Stimulated activated CD4-positive, alpha-beta T cell treated with anti-CD3 and anti-CD28 coated beads, Interleukin-4, amount 100 ng/mL, for 1 hour (primary cell): Measurements from ENCODE around the gene HNRNPH3.

ENCODE experiments used
- DNase-seq: peaks from one replicate; pipeline ENCODE4 v3.0.0-alpha.2; 2020

The HNRNPH3 gene

DNA sequence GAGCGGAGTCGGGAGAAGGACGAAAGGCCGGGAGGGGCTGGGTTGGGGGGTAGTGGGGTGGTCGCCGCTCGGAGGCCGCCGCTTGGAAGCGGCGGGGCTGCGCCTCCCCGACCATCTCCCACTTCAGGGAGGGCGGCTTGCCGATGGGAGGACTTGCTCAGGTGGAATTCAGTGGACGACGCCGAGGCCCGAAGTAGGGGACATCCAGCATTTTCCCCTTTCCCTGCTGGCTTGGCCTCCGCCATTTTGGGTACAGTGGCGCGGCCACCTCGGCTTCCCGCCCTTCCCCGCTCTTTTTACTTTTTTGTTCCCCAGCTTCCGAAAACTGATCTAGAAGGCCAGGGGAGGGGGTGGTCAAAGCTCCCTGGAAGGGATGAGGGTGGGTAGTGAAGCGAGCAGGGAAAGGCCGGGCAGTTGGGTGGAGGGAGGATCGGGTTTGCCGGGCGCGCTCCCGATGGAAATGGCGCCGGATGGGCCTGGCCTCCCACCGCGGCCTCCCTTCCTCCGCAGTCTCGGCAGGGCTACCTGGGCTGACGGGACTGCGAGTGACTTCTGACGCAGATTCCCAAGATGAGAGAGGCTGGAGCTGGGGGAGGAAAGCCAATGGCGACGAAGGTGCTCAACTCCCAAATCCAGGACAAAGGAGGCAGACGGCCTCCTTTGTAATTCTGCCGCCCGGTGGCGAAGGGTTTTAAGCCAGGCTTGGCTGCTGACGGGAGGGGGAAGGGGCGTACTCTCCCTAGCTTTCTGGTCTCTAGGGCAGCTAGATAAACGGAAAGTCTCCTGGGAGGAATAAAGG lies 594 bp downstream of the HNRNPH3 start, which contains the start of gene PBLD:
PBLD (minus strand) TSS at position 670 of the 799 bp plus-strand sequence. CDS start 26,084 bp downstream, outside the sequence.
- DNase-seq: peak; percentile 61

DNA sequence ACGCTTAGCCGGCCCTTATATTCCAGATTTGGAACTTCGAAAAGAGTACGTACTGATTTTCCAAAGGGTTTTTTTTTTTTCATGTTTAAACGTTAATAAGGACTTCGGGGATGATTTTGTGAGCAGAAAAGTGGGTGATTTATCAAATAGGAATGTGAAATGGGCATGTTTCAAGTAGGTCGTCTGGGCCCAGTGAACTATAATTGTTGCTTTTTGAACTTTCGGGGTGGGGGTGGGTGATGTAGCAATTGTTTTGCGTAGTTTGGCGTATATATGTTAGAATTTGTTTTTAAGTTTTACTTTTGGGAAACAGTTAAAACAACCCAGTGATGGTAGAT lies 1.2 kb downstream of the HNRNPH3 start:
- no peak for DNase-seq

GRCh38 chr10:68333440-68334431 lies 1.9 kb downstream of the HNRNPH3 start:
- no peak for DNase-seq

GRCh38 chr10:68334672-68335467 lies 3.0 kb downstream of the HNRNPH3 start:
- DNase-seq: no peak

DNA sequence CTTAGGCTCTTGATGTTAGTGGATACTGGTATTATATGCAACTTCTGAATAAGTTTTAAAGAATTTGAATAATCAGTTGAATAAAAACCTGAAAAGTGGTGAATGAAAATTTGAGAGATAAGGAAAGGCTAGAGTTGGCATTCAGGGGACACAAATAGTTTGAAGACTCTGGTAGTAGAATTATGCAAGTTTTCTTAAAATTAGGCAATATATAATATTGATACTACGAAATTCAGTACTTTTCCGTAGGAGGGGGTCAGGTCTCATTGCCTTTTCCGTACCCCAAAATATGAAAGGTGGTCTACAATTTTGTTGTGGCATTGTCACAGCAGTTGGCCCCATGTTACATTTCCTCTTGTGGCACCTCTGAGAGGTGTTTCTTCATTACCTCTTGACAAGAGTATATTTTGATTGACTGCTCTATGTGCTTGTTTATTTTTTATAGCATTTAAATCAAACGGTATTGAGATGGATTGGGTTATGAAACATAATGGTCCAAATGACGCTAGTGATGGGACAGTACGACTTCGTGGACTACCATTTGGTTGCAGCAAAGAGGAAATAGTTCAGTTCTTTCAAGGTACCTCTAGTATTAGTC lies 5.0 kb downstream of the HNRNPH3 start:
- no peak for DNase-seq

GRCh38 chr10:68340358-68341080 lies 8.7 kb downstream of the HNRNPH3 start:
- no peak for DNase-seq

DNA sequence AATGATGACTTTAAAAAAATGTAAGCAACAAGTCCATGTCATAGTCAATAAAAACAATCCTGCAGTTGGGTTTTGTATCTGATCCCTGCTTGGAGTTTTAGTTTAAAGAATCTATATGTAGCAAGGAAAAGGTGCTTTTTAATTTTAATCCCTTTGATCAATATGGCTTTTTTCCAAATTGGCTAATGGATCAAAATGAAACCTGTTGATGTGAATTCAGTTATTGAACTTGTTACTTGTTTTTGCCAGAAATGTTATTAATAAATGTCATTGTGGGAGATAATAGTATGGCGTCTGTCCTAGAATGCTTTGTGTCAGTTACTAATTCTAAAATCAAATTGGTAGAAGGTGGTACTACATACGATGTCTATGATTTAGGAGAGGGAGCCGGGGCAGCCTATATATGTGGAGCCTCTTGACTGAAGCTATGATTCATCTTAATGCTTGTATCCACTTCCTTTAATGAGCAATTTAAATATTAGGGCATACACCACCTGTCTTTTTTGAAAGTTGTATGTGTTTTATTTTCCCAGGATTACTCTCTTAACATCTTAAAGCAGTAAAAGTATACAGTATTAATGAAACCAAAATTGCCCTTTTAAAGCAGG lies 11.1 kb downstream of the HNRNPH3 start:
- DNase-seq: no peak

DNA sequence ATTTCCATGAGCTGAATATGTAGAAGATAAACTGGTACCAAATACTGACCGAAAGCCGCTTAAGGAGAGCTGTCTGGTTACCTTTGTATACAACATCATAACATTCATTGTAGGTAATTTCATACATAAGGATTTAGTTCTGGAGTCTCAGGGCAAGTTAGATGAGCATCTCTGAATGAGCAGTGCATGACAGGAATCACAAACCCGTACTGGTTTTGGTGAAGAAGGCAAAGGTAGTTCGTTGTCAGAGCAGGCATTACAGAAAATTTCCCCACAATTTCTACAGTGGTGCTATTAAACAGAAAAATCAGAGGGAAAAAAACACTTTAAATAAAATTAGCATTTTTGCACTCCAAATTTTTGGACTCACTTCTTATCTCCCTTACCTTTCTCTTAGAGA lies 13.8 kb downstream of the HNRNPH3 start:
- DNase-seq: no peak

- DNase-seq: no peak
Measured at GRCh38 chr10:68346774-68347173, 14.9 kb downstream of the HNRNPH3 start.

DNA sequence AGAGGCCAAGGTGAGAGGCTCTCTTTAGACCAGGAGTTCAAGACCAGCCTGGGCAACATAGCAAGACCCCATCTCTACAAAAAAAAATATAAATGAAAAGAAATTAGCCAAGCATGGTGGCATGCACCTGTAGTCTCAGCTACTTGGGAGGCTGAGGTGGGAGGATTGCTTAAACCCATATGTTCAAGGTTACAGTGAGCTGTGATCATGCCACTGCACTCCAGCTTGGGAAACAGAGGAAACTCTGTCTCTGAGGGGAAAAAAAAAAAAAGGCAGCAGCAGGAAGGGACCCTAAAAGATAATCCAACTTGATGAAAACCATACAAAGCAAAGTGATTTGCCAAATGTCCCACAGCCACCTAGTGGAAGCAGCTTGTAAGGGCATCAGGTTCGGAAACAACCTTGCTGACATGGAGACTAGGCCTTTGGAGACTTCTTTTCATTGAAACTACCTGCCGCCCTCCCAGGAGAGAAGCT lies 16.4 kb downstream of the HNRNPH3 start:
- peak; percentile 26 for DNase-seq

- no peak for DNase-seq
Measured at GRCh38 chr10:68353537-68353936, 21.7 kb downstream of the HNRNPH3 start.

DNA sequence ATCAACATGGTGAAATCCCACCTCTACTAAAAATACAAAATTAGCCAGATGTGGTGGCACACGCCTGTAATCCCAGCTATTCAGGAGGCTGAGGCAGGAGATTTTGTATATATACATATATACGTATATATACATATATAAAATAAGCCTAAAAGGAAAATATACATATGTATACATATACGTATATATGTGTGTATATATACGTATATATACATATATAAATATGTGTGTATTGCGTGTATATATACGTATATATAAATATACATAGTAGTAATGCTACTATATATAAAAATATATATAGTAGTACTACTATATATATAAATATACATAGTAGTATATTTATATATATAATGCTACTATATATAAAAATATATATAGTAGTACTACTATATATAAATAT lies 27.3 kb downstream of the HNRNPH3 start:
- DNase-seq: no peak

GRCh38 chr10:68362590-68362989 lies 30.7 kb downstream of the HNRNPH3 start:
- no peak for DNase-seq

DNA sequence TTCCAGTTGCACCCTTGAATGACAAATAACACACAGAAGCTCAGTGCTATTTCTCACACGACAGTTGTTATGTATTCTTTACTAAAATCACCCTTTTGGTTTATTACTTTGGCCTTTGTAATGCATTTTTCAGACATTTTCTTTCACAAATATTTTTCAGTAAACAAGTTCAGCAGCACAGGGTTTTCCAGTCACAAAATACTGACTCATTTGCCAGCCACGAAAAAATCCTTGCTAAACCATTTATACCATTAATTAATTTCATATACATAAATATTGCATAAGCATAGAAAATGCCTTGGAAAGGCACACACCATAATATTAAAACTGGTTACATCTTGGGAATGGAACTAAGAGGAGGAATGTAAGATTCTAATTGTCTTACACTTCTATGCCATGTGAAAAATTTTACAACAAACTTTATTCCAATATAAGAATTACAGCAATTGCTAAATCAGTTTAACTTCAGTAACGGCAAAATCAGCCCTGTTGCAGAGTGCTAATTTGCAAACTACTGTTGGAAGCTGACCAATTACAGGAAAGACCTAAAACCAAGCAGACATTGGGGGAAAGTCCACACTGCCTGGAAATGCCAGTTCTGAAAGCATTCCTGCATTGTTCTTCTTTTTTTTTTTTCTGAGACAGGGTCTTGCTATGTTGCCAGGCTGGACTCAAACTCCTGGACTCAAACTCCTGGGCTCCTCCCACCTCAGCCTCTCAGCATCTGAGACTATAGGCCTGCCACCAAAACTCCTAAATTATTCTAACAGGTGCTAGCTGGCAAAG lies 32.4 kb downstream of the HNRNPH3 start:
- DNase-seq: no peak

- DNase-seq: no peak
Measured at GRCh38 chr10:68365611-68366010, 33.7 kb downstream of the HNRNPH3 start.

DNA sequence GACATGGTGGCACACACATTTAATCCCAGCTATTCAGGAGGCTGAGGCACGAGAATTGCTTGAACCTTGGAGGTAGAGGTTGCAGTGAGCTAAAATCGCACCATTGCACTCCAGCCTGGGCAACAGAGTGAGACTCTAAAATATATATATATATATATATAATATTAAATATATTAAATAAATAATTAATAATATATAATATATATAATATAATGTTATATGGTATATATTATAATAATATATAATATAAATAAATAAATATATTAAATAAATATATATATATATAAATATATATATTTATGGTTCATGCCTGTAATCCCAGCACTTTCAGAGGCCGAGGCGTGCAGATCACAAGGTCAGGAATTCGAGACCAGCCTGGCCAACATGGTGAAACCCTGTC lies 34.7 kb downstream of the HNRNPH3 start:
- DNase-seq: no peak

- no peak for DNase-seq
Measured at GRCh38 chr10:68367121-68367520, 35.3 kb downstream of the HNRNPH3 start.

DNA sequence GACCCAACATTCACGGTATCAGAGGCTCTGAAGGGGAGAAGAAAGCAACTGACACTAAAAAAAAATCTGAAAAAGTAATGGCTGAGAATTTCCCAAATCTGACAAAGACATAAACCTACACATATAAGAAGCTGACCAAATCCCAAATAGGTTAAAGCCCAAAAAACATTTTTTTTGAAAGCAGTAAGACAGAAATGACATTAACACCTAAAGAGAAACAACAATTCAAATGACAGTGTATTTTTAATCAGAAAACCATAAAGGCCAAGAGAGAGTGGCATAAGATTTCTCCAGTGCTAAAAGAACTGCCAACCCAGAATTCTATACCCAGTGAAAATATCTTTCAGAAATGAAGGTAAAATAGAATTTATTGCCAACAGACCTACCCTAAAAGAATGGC lies 39.7 kb downstream of the HNRNPH3 start:
- DNase-seq: no peak

DNA sequence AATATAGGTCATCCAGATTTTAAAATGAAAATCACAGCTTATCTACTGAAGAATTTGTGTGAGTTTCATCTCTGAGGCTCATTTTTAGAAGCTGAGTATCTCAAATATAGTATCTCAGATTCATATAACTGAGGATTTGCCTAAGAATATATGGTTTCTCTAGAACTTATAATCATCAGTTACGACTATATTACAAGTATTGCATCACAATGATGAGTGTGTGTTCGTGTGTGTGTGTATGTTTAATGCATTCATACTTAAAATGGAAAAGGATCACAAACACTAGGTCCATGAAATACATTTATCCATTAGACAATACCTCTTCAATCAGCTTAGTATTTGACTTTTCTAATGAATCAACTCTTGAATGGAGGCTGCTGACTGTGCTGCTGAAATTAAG lies 53.9 kb downstream of the HNRNPH3 start:
- no peak for DNase-seq
